Measurements from ENCODE around the gene CALN1. TPM values are rescaled to one million over a fixed set of nuclear protein-coding genes. Genes with fewer than 3 reads are reported as not detected.

The CALN1 gene
- 41.5 TPM for total RNA-seq

GRCh38 chr7:72412121-72412618 lies at the start of gene CALN1:
TSS of gene CALN1 (minus strand) at chr7:72412338.

Small RNA genes lying within 50 kb of the gene (small RNA-seq; reads per million reads assigned to genes)
- gene AC005011.1 (not detected), gene RNA5SP232 (not detected)
